IMR-90 (cell line): ENCODE results near the gene SMARCA4.

ENCODE experiments used
- CTCF ChIP-seq: conservative IDR thresholded peaks from 2 replicates; pipeline ENCODE4 v1.5.1; 2012; ENCODE audit warnings: mild to moderate bottlenecking, low read depth, low read length, improper control_type of control experiment
- ELK1 ChIP-seq: fragments of 150-350 bp; IDR thresholded peaks from 2 replicates; pipeline ENCODE4 v1.6.1; 2016; ENCODE audit warnings: low read depth, mild to moderate bottlenecking, low read length, moderate library complexity, borderline replicate concordance
- MXI1 ChIP-seq: IDR thresholded peaks from 2 replicates; pipeline ENCODE4 v1.6.1; 2012; ENCODE audit warnings: low read depth, mild to moderate bottlenecking, low read length, moderate library complexity, borderline replicate concordance
- POLR2A ChIP-seq: IDR thresholded peaks from 2 replicates; pipeline ENCODE4 v1.6.1; 2012; ENCODE audit warnings: mild to moderate bottlenecking, low read depth, low read length
- RCOR1 ChIP-seq: IDR thresholded peaks from 2 replicates; pipeline ENCODE4 v1.6.1; 2012; ENCODE audit warnings: mild to moderate bottlenecking, low read length, improper control_type of control experiment; ENCODE audit not compliant: insufficient replicate concordance
- RFX5 ChIP-seq: IDR thresholded peaks from 2 replicates; pipeline ENCODE4 v1.8.0; 2012; ENCODE audit warnings: low read depth, mild to moderate bottlenecking, low read length, moderate library complexity
- TF ChIP-seq, protein P1 (sequence below): fragments of 150-350 bp; IDR thresholded peaks from 2 replicates; pipeline ENCODE4 v1.6.1; 2017; ENCODE audit warnings: mild to moderate bottlenecking, antibody characterized with exemption, low read length, low read depth

- TF ChIP-seq ELK1, result no peak
- no peak for TF ChIP-seq CTCF
- TF ChIP-seq, protein P1, sequence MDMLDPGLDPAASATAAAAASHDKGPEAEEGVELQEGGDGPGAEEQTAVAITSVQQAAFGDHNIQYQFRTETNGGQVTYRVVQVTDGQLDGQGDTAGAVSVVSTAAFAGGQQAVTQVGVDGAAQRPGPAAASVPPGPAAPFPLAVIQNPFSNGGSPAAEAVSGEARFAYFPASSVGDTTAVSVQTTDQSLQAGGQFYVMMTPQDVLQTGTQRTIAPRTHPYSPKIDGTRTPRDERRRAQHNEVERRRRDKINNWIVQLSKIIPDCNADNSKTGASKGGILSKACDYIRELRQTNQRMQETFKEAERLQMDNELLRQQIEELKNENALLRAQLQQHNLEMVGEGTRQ, result no peak
- no peak for TF ChIP-seq RFX5
- TF ChIP-seq RCOR1, result no peak
- no peak for TF ChIP-seq MXI1
- TF ChIP-seq POLR2A, result no peak
Measured at GRCh38 chr19:11050323-11051114, 89.7 kb downstream of the SMARCA4 start.
